ENCODE measurements around the gene GCNA. TPM values are rescaled to one million over a fixed set of nuclear protein-coding genes. Genes with fewer than 3 reads are reported as not detected.
"Not testable (repeated sequence)": the region's sequence is repeated elsewhere in the genome, so short reads cannot be mapped to it uniquely, and the experiment has no call there.

The GCNA gene
- total RNA-seq, 1 experiment from 2014 or later, result 3.8 TPM

GRCh38 chrX:71659959-71660358 lies 81.7 kb downstream of the GCNA start:
- no peaks in the 10 kb centered on the region for H3K4me1 Mint-ChIP-seq (ENCODE audit: insufficient read depth, unreplicated experiment)
- intact Hi-C loops (cut with micrococcal nuclease), result no loop called here
- ChIA-PET POLR2A (no interaction called here), CTCF (no interaction called here)
- no peak overlapping the region for H3K27ac Mint-ChIP-seq (ENCODE audit: low read depth, unreplicated experiment)
- H3K36me3 Mint-ChIP-seq (ENCODE audit: insufficient read depth, unreplicated experiment), result no peaks in the 10 kb centered on the region
- H3K4me3 Mint-ChIP-seq (ENCODE audit: unreplicated experiment), result no peak overlapping the region
- DNase-seq (ENCODE audit: unreplicated experiment), result no peak
- TF ChIP-seq CTCF (IDR thresholded peaks at IDR 0.05; ENCODE audit: unreplicated experiment), result no peak
- H3K27me3 Mint-ChIP-seq (ENCODE audit: insufficient read depth, unreplicated experiment), result peaks cover 52% of the 10 kb centered on the region
- BruUV-seq (replicated peaks), result no TSS peak
- peaks cover 9% of the 10 kb centered on the region for H3K9me3 Mint-ChIP-seq (ENCODE audit: unreplicated experiment)

- no peak for TF ChIP-seq CTCF (IDR thresholded peaks at IDR 0.05; ENCODE audit: unreplicated experiment)
- Mint-ChIP-seq H3K9me3 (ENCODE audit: unreplicated experiment) (peaks cover 9% of the 10 kb centered on the region), H3K4me1 (ENCODE audit: insufficient read depth, unreplicated experiment) (no peaks in the 10 kb centered on the region), H3K4me3 (ENCODE audit: unreplicated experiment) (no peak overlapping the region), H3K27ac (ENCODE audit: low read depth, unreplicated experiment) (no peak overlapping the region), H3K27me3 (ENCODE audit: insufficient read depth, unreplicated experiment) (peaks cover 50% of the 10 kb centered on the region), H3K36me3 (ENCODE audit: insufficient read depth, unreplicated experiment) (no peaks in the 10 kb centered on the region)
- ChIA-PET POLR2A (no interaction called here), CTCF (no interaction called here)
- intact Hi-C loops (cut with micrococcal nuclease), result no loop called here
- no peak for DNase-seq (ENCODE audit: unreplicated experiment)
- BruUV-seq (replicated peaks), result no TSS peak
These were observed 82.6 kb downstream of the GCNA start for GRCh38 chrX:71660562-71661416.

- Mint-ChIP-seq H3K27ac (ENCODE audit: low read depth, unreplicated experiment) (no peak overlapping the region), H3K4me3 (ENCODE audit: unreplicated experiment) (no peak overlapping the region), H3K36me3 (ENCODE audit: insufficient read depth, unreplicated experiment) (no peaks in the 10 kb centered on the region), H3K9me3 (ENCODE audit: unreplicated experiment) (peaks cover 3% of the 10 kb centered on the region), H3K4me1 (ENCODE audit: insufficient read depth, unreplicated experiment) (no peaks in the 10 kb centered on the region), H3K27me3 (ENCODE audit: insufficient read depth, unreplicated experiment) (peaks cover 38% of the 10 kb centered on the region)
- POLR2A ChIA-PET, result no interaction called here
- DNase-seq (ENCODE audit: unreplicated experiment), result no peak
- CTCF ChIA-PET, result no interaction called here
- intact Hi-C loops (cut with micrococcal nuclease), result no loop called here
- no peak for TF ChIP-seq CTCF (IDR thresholded peaks at IDR 0.05; ENCODE audit: unreplicated experiment)
- BruUV-seq (replicated peaks), result no TSS peak
These were observed 83.7 kb downstream of the GCNA start for GRCh38 chrX:71661919-71662318.

GRCh38 chrX:71662654-71663053 lies 84.4 kb downstream of the GCNA start:
- intact Hi-C loops (cut with micrococcal nuclease); POLR2A ChIA-PET; H3K36me3 Mint-ChIP-seq (ENCODE audit: insufficient read depth, unreplicated experiment); H3K4me3 Mint-ChIP-seq (ENCODE audit: unreplicated experiment); H3K4me1 Mint-ChIP-seq (ENCODE audit: insufficient read depth, unreplicated experiment); BruUV-seq (replicated peaks); H3K9me3 Mint-ChIP-seq (ENCODE audit: unreplicated experiment); CTCF ChIA-PET; H3K27ac Mint-ChIP-seq (ENCODE audit: low read depth, unreplicated experiment); DNase-seq (ENCODE audit: unreplicated experiment): not testable (repeated sequence)
- peaks cover 31% of the 10 kb centered on the region for H3K27me3 Mint-ChIP-seq (ENCODE audit: insufficient read depth, unreplicated experiment)

Other genes with a start within 250 kb of the GCNA start
- gene TAF1, start 212.1 kb upstream of the GCNA start, total RNA-seq (2022), result 31.9 and 34.9 TPM in 2 replicates
- gene OGT, start 45.3 kb upstream of the GCNA start, total RNA-seq (2022), result 282 and 300 TPM in 2 replicates
- not detected in 2 replicates for gene CXCR3, start 40.1 kb downstream of the GCNA start, total RNA-seq (2022)
- not detected in 2 replicates for gene CXorf49, start 139.8 kb downstream of the GCNA start, total RNA-seq (2022)
- gene CXorf49B, start 184.9 kb downstream of the GCNA start, total RNA-seq (2022), result not detected in 2 replicates

Data from MCF 10A (cell line).